ENCODE results near the gene ATP11A. TPM values are rescaled to one million over a fixed set of nuclear protein-coding genes. Genes with fewer than 3 reads are reported as not detected.

ATP11A gene
- total RNA-seq = 9.2 and 10.6 TPM in 2 replicates

GRCh38 chr13:112689303-112690245, at the start of gene ATP11A:
Gene ATP11A, plus strand, starts transcription at chr13:112690038. Its CDS starts 379 bp downstream, at chr13:112690417.

Other genes with a start within 250 kb of the ATP11A start
- 14.9 and 19.9 TPM in 2 replicates for gene TUBGCP3, start 101.9 kb upstream of the ATP11A start, total RNA-seq